Keratinocyte (primary cell): ENCODE data around the gene FAM170B.

Experiments
- CTCF ChIP-seq, 3 experiments: IDR thresholded peaks in 1 of 3; conservative IDR thresholded peaks in 1 of 3; optimal IDR thresholded peaks in 1 of 3; 2 replicates in 2 of 3; 3 replicates in 1 of 3; pipeline versions ENCODE3 to v1.5.1; 2011; ENCODE audit warnings: low read length in 3 of 3, mild to moderate bottlenecking in 3 of 3, moderate library complexity in 2 of 3, control low read depth in 1 of 3, inconsistent platforms in 1 of 3; ENCODE audit not compliant: insufficient read depth in 2 of 3; ENCODE audit errors: extremely low read depth in 1 of 3
- EZH2 ChIP-seq: IDR thresholded peaks from one replicate; pipeline ENCODE4 v1.6.1; 2012; ENCODE audit warnings: inconsistent platforms, mild to moderate bottlenecking, low read length, moderate library complexity

- TF ChIP-seq CTCF (optimal IDR thresholded peaks at IDR 0.05 in 1 of 3, IDR thresholded peaks at IDR 0.05 in 1 of 3, conservative IDR thresholded peaks at IDR 0.05 in 1 of 3; ENCODE audit: extremely low read depth in 1 of 3, insufficient read depth in 2 of 3, low read length in 3 of 3) (no peak), EZH2 (no peak)
Measured at GRCh38 chr10:49117376-49118070, 16.3 kb downstream of the FAM170B start.
